OCI-LY1 (cell line): ENCODE results near the gene FMO2.

Experiments
- H2AFZ ChIP-seq: fragments of 200-600 bp; sonication (generic), shearing (Covaris generic); 2 replicates; pipeline ENCODE4 v1.6.0; 2014; ENCODE audit warnings: antibody characterized with exemption, mild to moderate bottlenecking, low read length
- H3F3A ChIP-seq: fragments of 200-600 bp; sonication (generic), shearing (Covaris generic); 2 replicates; pipeline ENCODE4 v1.6.0; 2014; ENCODE audit warnings: mild to moderate bottlenecking, antibody characterized with exemption, low read length, moderate library complexity; ENCODE audit not compliant: insufficient read depth
- H3K27ac ChIP-seq: fragments of 200-600 bp; sonication (generic); 2 replicates; pipeline ENCODE4 v1.5.1; 2014; ENCODE audit warnings: low read length, mixed run types, mild to moderate bottlenecking, low read depth; ENCODE audit not compliant: poor library complexity, severe bottlenecking
- H3K27me3 ChIP-seq: fragments of 200-600 bp; sonication (generic); 2 replicates; pipeline ENCODE4 v1.6.0; 2014; ENCODE audit warnings: antibody characterized with exemption, mild to moderate bottlenecking, low read length, moderate library complexity; ENCODE audit not compliant: insufficient read depth
- H3K36me3 ChIP-seq: fragments of 200-600 bp; sonication (generic); 2 replicates; pipeline ENCODE4 v1.6.1; 2014; ENCODE audit warnings: mild to moderate bottlenecking, antibody characterized with exemption, low read length, moderate library complexity, mixed read lengths; ENCODE audit not compliant: insufficient read depth
- H3K4me1 ChIP-seq: fragments of 200-600 bp; sonication (generic); 2 replicates; pipeline ENCODE4 v1.5.1; 2014; ENCODE audit warnings: mild to moderate bottlenecking, low read length, moderate library complexity; ENCODE audit not compliant: insufficient read depth, severe bottlenecking
- H3K4me2 ChIP-seq: fragments of 200-600 bp; sonication (generic), shearing (Covaris generic); 2 replicates; pipeline ENCODE4 v1.6.1; 2014; ENCODE audit warnings: low read length
- H3K4me3 ChIP-seq: fragments of 200-600 bp; sonication (generic); 2 replicates; pipeline ENCODE4 v1.5.1; 2014; ENCODE audit warnings: low read length, low read depth, mild to moderate bottlenecking, mixed read lengths; ENCODE audit not compliant: poor library complexity, severe bottlenecking
- H3K79me2 ChIP-seq: fragments of 200-600 bp; shearing (Covaris generic); 2 replicates; pipeline ENCODE4 v1.6.1; 2016; ENCODE audit warnings: mixed run types, low read length, mixed read lengths; ENCODE audit not compliant: insufficient read depth
- H3K9ac ChIP-seq: fragments of 200-600 bp; sonication (generic), shearing (Covaris generic); 2 replicates; pipeline ENCODE4 v1.6.1; 2014; ENCODE audit warnings: mild to moderate bottlenecking, low read length, mixed read lengths
- H3K9me2 ChIP-seq: fragments of 200-600 bp; sonication (generic), shearing (Covaris generic); 2 replicates; pipeline ENCODE4 v1.6.1; 2014; ENCODE audit warnings: low read depth, mild to moderate bottlenecking, low read length, mixed read lengths
- H3K9me3 ChIP-seq: fragments of 200-600 bp; shearing (Covaris generic); 2 replicates; pipeline ENCODE4 v1.6.1; 2014; ENCODE audit warnings: low read length, mixed read lengths
- H4K20me1 ChIP-seq: fragments of 200-600 bp; sonication (generic), shearing (Covaris generic); 2 replicates; pipeline ENCODE4 v1.6.0; 2016; ENCODE audit warnings: mild to moderate bottlenecking, low read length; ENCODE audit not compliant: insufficient read depth
- CTCF ChIP-seq: fragments of 200-600 bp; sonication (generic), shearing (Covaris generic); IDR thresholded peaks from 2 replicates; pipeline ENCODE4 v1.5.1; 2017; ENCODE audit warnings: mild to moderate bottlenecking, antibody characterized with exemption, low read length, moderate library complexity, mixed read lengths
- EZH2 ChIP-seq: fragments of 200-600 bp; sonication (generic), shearing (Covaris generic); IDR thresholded peaks from 2 replicates; pipeline ENCODE4 v1.8.0; 2017; ENCODE audit warnings: borderline replicate concordance, mixed run types, mild to moderate bottlenecking, antibody characterized with exemption, low read length, moderate library complexity, mixed read lengths

FMO2 gene

GRCh38 chr1:171158551-171158950 is 26.5 kb upstream of the FMO2 start:
- no peak overlapping the region for H3K4me2 ChIP-seq
- TF ChIP-seq CTCF (no peak), EZH2 (no peak)

GRCh38 chr1:171159148-171159547 is 26.0 kb upstream of the FMO2 start:
- TF ChIP-seq CTCF: no peak
- Histone ChIP-seq H4K20me1 (no peaks in the 10 kb centered on the region), H3K9ac (no peak overlapping the region), H3K4me2 (no peak overlapping the region), H3K9me2 (no peaks in the 10 kb centered on the region), H2AFZ (no peak overlapping the region), H3K36me3 (no peaks in the 10 kb centered on the region), H3F3A (no peaks in the 10 kb centered on the region), H3K27me3 (no peaks in the 10 kb centered on the region), H3K4me3 (no peak overlapping the region), H3K4me1 (no peaks in the 10 kb centered on the region), H3K79me2 (no peaks in the 10 kb centered on the region), H3K27ac (no peak overlapping the region), H3K9me3 (no peaks in the 10 kb centered on the region)

More at GRCh38 chr1:171158551-171158950, 26.5 kb upstream of the FMO2 start:
- Histone ChIP-seq H3K27me3 (no peaks in the 10 kb centered on the region), H3K9me2 (no peaks in the 10 kb centered on the region), H3K27ac (no peak overlapping the region), H3F3A (no peaks in the 10 kb centered on the region), H3K36me3 (no peaks in the 10 kb centered on the region), H2AFZ (no peak overlapping the region), H3K4me3 (no peak overlapping the region), H3K79me2 (no peaks in the 10 kb centered on the region), H3K4me1 (no peaks in the 10 kb centered on the region), H4K20me1 (no peaks in the 10 kb centered on the region), H3K9me3 (no peaks in the 10 kb centered on the region), H3K9ac (no peak overlapping the region)

- H3K9me3 ChIP-seq: no peaks in the 10 kb centered on the region
- no peaks in the 10 kb centered on the region for H3K36me3 ChIP-seq
- no peaks in the 10 kb centered on the region for H3F3A ChIP-seq
- no peaks in the 10 kb centered on the region for H3K4me1 ChIP-seq
- H3K4me3 ChIP-seq: no peak overlapping the region
- no peaks in the 10 kb centered on the region for H3K79me2 ChIP-seq
- H3K9ac ChIP-seq: no peak overlapping the region
- H3K27ac ChIP-seq: no peak overlapping the region
- H4K20me1 ChIP-seq: no peaks in the 10 kb centered on the region
- no peak overlapping the region for H3K4me2 ChIP-seq
- TF ChIP-seq EZH2 (no peak), CTCF (no peak)
- H2AFZ ChIP-seq: no peak overlapping the region
- no peaks in the 10 kb centered on the region for H3K27me3 ChIP-seq
- H3K9me2 ChIP-seq: no peaks in the 10 kb centered on the region
Measured at GRCh38 chr1:171160211-171160610, 24.9 kb upstream of the FMO2 start.
